Skin of body (tissue), 2 donors: ENCODE results near the gene TIAM2. TPM values are rescaled to one million over a fixed set of nuclear protein-coding genes. Genes with fewer than 3 reads are reported as not detected.
A peak's percentile ranks its signal among the peaks of the same experiment; 100 is the strongest.
"Not testable (repeated sequence)": the region's sequence is repeated elsewhere in the genome, so short reads cannot be mapped to it uniquely, and the experiment has no call there.

Source experiments
- DNase-seq: peaks from one replicate; lab custom pipeline; 2025; lab: John Stamatoyannopoulos, UW
- total RNA-seq: library from RNA; depleted of rRNA; stranded (reverse); fragments of >200 nt; gene quantifications from one replicate; pipeline ENCODE4 v1.2.3, GENCODE V29; 2014

TIAM2 gene
- total RNA-seq, 1 donor from 2014 or later, result 30.6 TPM

- no peak for DNase-seq
Observed at GRCh38 chr6:155093430-155093829, 98.3 kb downstream of the TIAM2 start.

GRCh38 chr6:155100087-155100486, 105.0 kb downstream of the TIAM2 start:
- DNase-seq, result no peak

GRCh38 chr6:155100591-155100990, 105.5 kb downstream of the TIAM2 start:
- DNase-seq, result no peak

- DNase-seq, result peak; percentile 54
Observed at GRCh38 chr6:155103083-155103645, 108.0 kb downstream of the TIAM2 start.

GRCh38 chr6:155103816-155104366, 108.8 kb downstream of the TIAM2 start:
- no peak for DNase-seq

- DNase-seq, result peak; percentile 37
Observed at GRCh38 chr6:155106456-155107115, 111.5 kb downstream of the TIAM2 start.

- DNase-seq, result no peak
Observed at GRCh38 chr6:155107432-155108069, 112.4 kb downstream of the TIAM2 start.

- no peak for DNase-seq
Observed at GRCh38 chr6:155108070-155108820, 113.1 kb downstream of the TIAM2 start.

- DNase-seq, result no peak
Observed at GRCh38 chr6:155110721-155111120, 115.6 kb downstream of the TIAM2 start.

GRCh38 chr6:155112757-155113156, 117.6 kb downstream of the TIAM2 start:
- DNase-seq, result no peak

- no peak for DNase-seq
Observed at GRCh38 chr6:155115893-155116570, 120.9 kb downstream of the TIAM2 start.

GRCh38 chr6:155116571-155116910, 121.4 kb downstream of the TIAM2 start:
- no peak for DNase-seq

GRCh38 chr6:155117256-155117655, 122.1 kb downstream of the TIAM2 start:
- DNase-seq, result no peak

- DNase-seq, result no peak
Observed at GRCh38 chr6:155117785-155118184, 122.7 kb downstream of the TIAM2 start.

- not testable (repeated sequence) for DNase-seq
Observed at GRCh38 chr6:155119201-155119600, 124.1 kb downstream of the TIAM2 start.

GRCh38 chr6:155120034-155120433, 124.9 kb downstream of the TIAM2 start:
- no peak for DNase-seq

- no peak for DNase-seq
Observed at GRCh38 chr6:155121294-155121693, 126.2 kb downstream of the TIAM2 start.

GRCh38 chr6:155121699-155122098, 126.6 kb downstream of the TIAM2 start:
- DNase-seq, result no peak

- DNase-seq, result no peak
Observed at GRCh38 chr6:155122199-155122950, 127.3 kb downstream of the TIAM2 start.

GRCh38 chr6:155123520-155123919, 128.4 kb downstream of the TIAM2 start:
- no peak for DNase-seq

GRCh38 chr6:155125906-155126305, 130.8 kb downstream of the TIAM2 start:
- DNase-seq, result peak; percentile 94
